ENCODE measurements around the gene TUBE1.

GRCh38 chr6:112054555-112055190 is 32.6 kb downstream of the TUBE1 start:
- TF ChIP-seq, protein P1, sequence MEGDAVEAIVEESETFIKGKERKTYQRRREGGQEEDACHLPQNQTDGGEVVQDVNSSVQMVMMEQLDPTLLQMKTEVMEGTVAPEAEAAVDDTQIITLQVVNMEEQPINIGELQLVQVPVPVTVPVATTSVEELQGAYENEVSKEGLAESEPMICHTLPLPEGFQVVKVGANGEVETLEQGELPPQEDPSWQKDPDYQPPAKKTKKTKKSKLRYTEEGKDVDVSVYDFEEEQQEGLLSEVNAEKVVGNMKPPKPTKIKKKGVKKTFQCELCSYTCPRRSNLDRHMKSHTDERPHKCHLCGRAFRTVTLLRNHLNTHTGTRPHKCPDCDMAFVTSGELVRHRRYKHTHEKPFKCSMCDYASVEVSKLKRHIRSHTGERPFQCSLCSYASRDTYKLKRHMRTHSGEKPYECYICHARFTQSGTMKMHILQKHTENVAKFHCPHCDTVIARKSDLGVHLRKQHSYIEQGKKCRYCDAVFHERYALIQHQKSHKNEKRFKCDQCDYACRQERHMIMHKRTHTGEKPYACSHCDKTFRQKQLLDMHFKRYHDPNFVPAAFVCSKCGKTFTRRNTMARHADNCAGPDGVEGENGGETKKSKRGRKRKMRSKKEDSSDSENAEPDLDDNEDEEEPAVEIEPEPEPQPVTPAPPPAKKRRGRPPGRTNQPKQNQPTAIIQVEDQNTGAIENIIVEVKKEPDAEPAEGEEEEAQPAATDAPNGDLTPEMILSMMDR (IDR thresholded peaks at IDR 0.05; ENCODE audit: insufficient read depth, low read length, poor library complexity, severe bottlenecking): no peak
- no peak for TF ChIP-seq EZH2phosphoT487 (conservative IDR thresholded peaks at IDR 0.05; ENCODE audit: low read length)
